Measurements from ENCODE around the gene UBB. TPM values are rescaled to one million over a fixed set of nuclear protein-coding genes. Genes with fewer than 3 reads are reported as not detected.

The UBB gene
- total RNA-seq, 1 experiment from 2014 or later = 2,970 TPM

DNA sequence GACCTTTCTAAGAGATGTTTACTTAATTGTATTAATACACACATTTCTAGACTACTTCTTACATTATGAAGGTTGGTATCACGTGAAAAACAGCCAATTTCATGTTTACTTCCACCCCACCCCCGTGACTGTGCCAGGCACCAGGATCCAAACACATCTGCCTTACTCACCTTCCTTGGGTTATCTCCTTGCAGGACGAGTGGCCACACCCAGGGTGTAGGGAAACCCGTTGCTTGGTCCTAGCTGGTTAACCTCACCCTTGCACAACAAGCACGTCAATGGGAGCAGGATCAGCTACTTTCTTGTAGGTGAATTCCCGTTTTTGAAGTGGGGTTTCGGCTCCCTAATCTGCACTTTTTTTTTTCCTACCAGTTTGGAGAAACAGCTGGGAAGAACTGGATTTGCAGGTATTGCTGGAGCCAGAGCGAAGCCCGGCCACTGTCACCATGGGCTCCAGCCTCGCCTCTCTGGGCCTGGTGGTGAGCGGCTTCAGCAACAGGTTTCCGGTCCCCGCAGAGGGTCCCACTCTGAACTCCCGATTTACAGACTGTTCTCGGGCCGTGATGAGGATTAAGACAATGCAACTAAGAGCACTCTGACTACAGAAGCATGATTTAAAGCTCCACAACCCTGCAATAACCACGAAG lies 2.1 kb upstream of the UBB start:
- peak overlapping the region; percentile 25 for H3K9ac ChIP-seq (ENCODE audit: low read length)
- peak overlapping the region; percentile 77 for H3K27ac ChIP-seq (ENCODE audit: low read length)
- ChIA-PET POLR2A (ENCODE audit: unreplicated experiment) (interaction anchor here (0.7 kb wide), 1 partner anchor 15 kb away, joined by 7 read pairs; no protein-coding TSS in a partner anchor), CTCF (interaction anchor here (0.5 to 1.3 kb wide), 2 partner anchors 15 to 128 kb away, joined by 3 to 6 read pairs; no protein-coding TSS in a partner anchor)
- no TSS peak for BruUV-seq (replicated peaks)
- TF ChIP-seq EZH2 (IDR thresholded peaks at IDR 0.05; ENCODE audit: low read length, unreplicated experiment) = no peak
- no peak for TF ChIP-seq EZH2phosphoT487 (IDR thresholded peaks at IDR 0.05; ENCODE audit: borderline replicate concordance, low read length)
- no peak for TF ChIP-seq CTCF (conservative IDR thresholded peaks at IDR 0.05; ENCODE audit: low read depth, low read length)
- peaks cover 27% of the 10 kb centered on the region for H3K79me2 ChIP-seq (ENCODE audit: low read length)
- intact Hi-C loops (cut with micrococcal nuclease) = loop anchor here (1.0 to 10.0 kb wide), 2 partner anchors 41 to 94 kb away; no protein-coding TSS in a partner anchor
- DNase-seq = peak; percentile 84
- peak overlapping the region; percentile 19; the same call in 1 of the 2 replicates for H3K4me3 ChIP-seq (ENCODE audit: low read length)
- H4K20me1 ChIP-seq (ENCODE audit: low read length) = peaks cover 25% of the 10 kb centered on the region
- peak overlapping the region; percentile 14; the same call in 1 of the 2 replicates for H2AFZ ChIP-seq (ENCODE audit: low read length)
- no peaks in the 10 kb centered on the region for H3K27me3 ChIP-seq (ENCODE audit: low read length)
- H3F3A ChIP-seq (ENCODE audit: low read length, unreplicated experiment) = peaks cover 4% of the 10 kb centered on the region
- H3K4me2 ChIP-seq (ENCODE audit: low read length) = peak overlapping the region; percentile 63
- no peaks in the 10 kb centered on the region for H3K9me2 ChIP-seq (replicated peaks; ENCODE audit: low read length)
- H3K4me1 ChIP-seq (ENCODE audit: insufficient read depth, low read length) = peaks cover 38% of the 10 kb centered on the region
- H3K9me3 ChIP-seq (ENCODE audit: low read length) = no peaks in the 10 kb centered on the region
- H3K36me3 ChIP-seq (ENCODE audit: low read depth, low read length) = peaks cover 14% of the 10 kb centered on the region
- peak; percentile 41 for ATAC-seq

- POLR2A ChIA-PET (ENCODE audit: unreplicated experiment) = no interaction called here
- intact Hi-C loops (cut with micrococcal nuclease) = loop anchor here (10.0 kb wide), 1 partner anchor 95 kb away; no protein-coding TSS in a partner anchor
- ATAC-seq = no peak
Measured at GRCh38 chr17:16379654-16380053, 1.2 kb upstream of the UBB start.

More at GRCh38 chr17:16379654-16380053, 1.2 kb upstream of the UBB start:
- Histone ChIP-seq H3K36me3 (ENCODE audit: low read depth, low read length) (peaks cover 14% of the 10 kb centered on the region), H3K9me2 (replicated peaks; ENCODE audit: low read length) (no peaks in the 10 kb centered on the region), H3K79me2 (ENCODE audit: low read length) (peaks cover 27% of the 10 kb centered on the region), H3F3A (ENCODE audit: low read length, unreplicated experiment) (peaks cover 10% of the 10 kb centered on the region), H4K20me1 (ENCODE audit: low read length) (peaks cover 27% of the 10 kb centered on the region), H3K4me3 (ENCODE audit: low read length) (no peak overlapping the region), H3K4me2 (ENCODE audit: low read length) (no peak overlapping the region), H3K27ac (ENCODE audit: low read length) (peak overlapping the region; percentile 77), H3K27me3 (ENCODE audit: low read length) (no peaks in the 10 kb centered on the region), H2AFZ (ENCODE audit: low read length) (no peak overlapping the region), H3K4me1 (ENCODE audit: insufficient read depth, low read length) (peaks cover 38% of the 10 kb centered on the region), H3K9me3 (ENCODE audit: low read length) (no peaks in the 10 kb centered on the region), H3K9ac (ENCODE audit: low read length) (no peak overlapping the region)
- no TSS peak for BruUV-seq (replicated peaks)
- no peak for DNase-seq
- CTCF ChIA-PET = no interaction called here
- no peak for TF ChIP-seq CTCF (conservative IDR thresholded peaks at IDR 0.05; ENCODE audit: low read depth, low read length)
- TF ChIP-seq EZH2phosphoT487 (IDR thresholded peaks at IDR 0.05; ENCODE audit: borderline replicate concordance, low read length) = no peak
- TF ChIP-seq EZH2 (IDR thresholded peaks at IDR 0.05; ENCODE audit: low read length, unreplicated experiment) = no peak
